PC-3 (cell line): ENCODE results near the gene ALX4. TPM values are rescaled to one million over a fixed set of nuclear protein-coding genes. Genes with fewer than 3 reads are reported as not detected.

Experiments used
- ATAC-seq: fragments of 200-7000 bp; cut with Tn5 transposase; 2 replicates; pipeline ENCODE4 v1.9.1; 2020; ENCODE audit warnings: mild to moderate bottlenecking, moderate library complexity
- BruUV-seq: library from RNA; stranded (reverse); fragments of 400-500 nt; replicated peaks from 2 replicates; lab custom pipeline; 2021; lab: Mats Ljungman, UMichigan
- CTCF ChIA-PET: fragments of 300-600 bp; sonication (Branson Sonifier 250); formaldehyde crosslinking; loops from one replicate; lab custom pipeline; 2022; ENCODE audit warnings: antibody characterized with exemption; lab: Charles Lee
- POLR2A ChIA-PET: fragments of 300-600 bp; sonication (Branson Sonifier 250); formaldehyde crosslinking; loops from one replicate; lab custom pipeline; 2022; ENCODE audit warnings: antibody characterized with exemption; ENCODE audit not compliant: unreplicated experiment; lab: Charles Lee
- DNase-seq: peaks from one replicate; pipeline ENCODE4 v3.0.0-alpha.2; 2015
- H2AFZ ChIP-seq: fragments of 300-600 bp; sonication (generic); 2 replicates; pipeline ENCODE4 v1.6.0; 2016; ENCODE audit warnings: antibody characterized with exemption, low read length
- H3F3A ChIP-seq: fragments of 300-600 bp; sonication (generic); one replicate; pipeline ENCODE4 v1.6.0; 2017; ENCODE audit warnings: antibody characterized with exemption, low read length, control low read depth, mild to moderate bottlenecking; ENCODE audit not compliant: unreplicated experiment
- H3K27ac ChIP-seq: fragments of 300-600 bp; sonication (generic); 2 replicates; pipeline ENCODE4 v1.5.1; 2016; ENCODE audit warnings: mild to moderate bottlenecking, low read length
- H3K27me3 ChIP-seq: fragments of 300-600 bp; sonication (generic); 2 replicates; pipeline ENCODE4 v1.6.1; 2016; ENCODE audit warnings: low read length, mixed read lengths
- H3K36me3 ChIP-seq: fragments of 300-600 bp; sonication (generic); 2 replicates; pipeline ENCODE4 v1.6.1; 2016; ENCODE audit warnings: low read depth, mixed run types, low read length, mixed read lengths
- H3K4me1 ChIP-seq: fragments of 300-600 bp; sonication (generic); 2 replicates; pipeline ENCODE4 v1.5.1; 2016; ENCODE audit warnings: low read length; ENCODE audit not compliant: insufficient read depth
- H3K4me2 ChIP-seq: fragments of 300-600 bp; sonication (generic); 2 replicates; pipeline ENCODE4 v1.6.0; 2016; ENCODE audit warnings: low read length
- H3K4me3 ChIP-seq: fragments of 300-600 bp; sonication (generic); 2 replicates; pipeline ENCODE4 v1.5.1; 2016; ENCODE audit warnings: mild to moderate bottlenecking, low read length, mixed read lengths
- H3K79me2 ChIP-seq: fragments of 300-600 bp; sonication (generic); 2 replicates; pipeline ENCODE4 v1.6.1; 2017; ENCODE audit warnings: low read length, mixed read lengths
- H3K9ac ChIP-seq: fragments of 300-600 bp; sonication (generic); 2 replicates; pipeline ENCODE4 v1.6.0; 2016; ENCODE audit warnings: mild to moderate bottlenecking, low read length
- H3K9me2 ChIP-seq: fragments of 300-600 bp; sonication (generic); replicated peaks from 2 replicates; pipeline ENCODE4 v1.6.1; 2016; ENCODE audit warnings: mixed run types, low read length, mixed read lengths
- H3K9me3 ChIP-seq: fragments of 300-600 bp; sonication (generic); 2 replicates; pipeline ENCODE4 v1.6.1; 2016; ENCODE audit warnings: low read length, mixed read lengths
- H4K20me1 ChIP-seq: fragments of 300-600 bp; sonication (generic); 2 replicates; pipeline ENCODE4 v1.6.1; 2016; ENCODE audit warnings: low read length, mixed read lengths
- EZH2 ChIP-seq: fragments of 300-600 bp; sonication (generic); IDR thresholded peaks from one replicate; pipeline ENCODE4 v1.6.1; 2017; ENCODE audit warnings: antibody characterized with exemption, mild to moderate bottlenecking, low read length; ENCODE audit not compliant: unreplicated experiment
- EZH2phosphoT487 ChIP-seq: fragments of 300-600 bp; sonication (generic); IDR thresholded peaks from 2 replicates; pipeline ENCODE4 v1.6.1; 2018; ENCODE audit warnings: mild to moderate bottlenecking, antibody characterized with exemption, low read length, borderline replicate concordance
- intact Hi-C: fragments of 100-400 bp; cut with micrococcal nuclease; formaldehyde crosslinking; loops from 2 replicates; pipeline ENCODE4 v1.9.0; 2023
- total RNA-seq: library from RNA; depleted of rRNA; stranded (reverse); fragments of >200 nt; gene quantifications from 2 replicates; pipeline ENCODE4 v1.2.3, GENCODE V29; 2014
- TF ChIP-seq, protein P1 (sequence below): fragments of 300-600 bp; sonication (generic); conservative IDR thresholded peaks from 2 replicates; pipeline ENCODE4 v1.5.1; 2017; ENCODE audit warnings: antibody characterized with exemption, low read depth, mild to moderate bottlenecking, low read length

The ALX4 gene
- total RNA-seq, 1 experiment from 2014 or later: not detected

GRCh38 chr11:44312876-44313275, 2.9 kb upstream of the ALX4 start:
- POLR2A ChIA-PET: no interaction called here
- intact Hi-C loops: no loop called here
- CTCF ChIA-PET: no interaction called here
- Histone ChIP-seq H3K27me3 (peaks cover 93% of the 10 kb centered on the region), H3K4me1 (peaks cover 8% of the 10 kb centered on the region), H3K4me2 (no peak overlapping the region), H2AFZ (no peak overlapping the region), H3K4me3 (no peak overlapping the region), H3F3A (no peaks in the 10 kb centered on the region), H3K27ac (no peak overlapping the region), H3K36me3 (no peaks in the 10 kb centered on the region), H4K20me1 (no peaks in the 10 kb centered on the region), H3K9me3 (no peaks in the 10 kb centered on the region), H3K79me2 (no peaks in the 10 kb centered on the region), H3K9me2 (no peaks in the 10 kb centered on the region), H3K9ac (no peak overlapping the region)
- no TSS peak for BruUV-seq
- ATAC-seq: no peak
- TF ChIP-seq EZH2 (no peak), EZH2phosphoT487 (no peak)
- TF ChIP-seq, protein P1, sequence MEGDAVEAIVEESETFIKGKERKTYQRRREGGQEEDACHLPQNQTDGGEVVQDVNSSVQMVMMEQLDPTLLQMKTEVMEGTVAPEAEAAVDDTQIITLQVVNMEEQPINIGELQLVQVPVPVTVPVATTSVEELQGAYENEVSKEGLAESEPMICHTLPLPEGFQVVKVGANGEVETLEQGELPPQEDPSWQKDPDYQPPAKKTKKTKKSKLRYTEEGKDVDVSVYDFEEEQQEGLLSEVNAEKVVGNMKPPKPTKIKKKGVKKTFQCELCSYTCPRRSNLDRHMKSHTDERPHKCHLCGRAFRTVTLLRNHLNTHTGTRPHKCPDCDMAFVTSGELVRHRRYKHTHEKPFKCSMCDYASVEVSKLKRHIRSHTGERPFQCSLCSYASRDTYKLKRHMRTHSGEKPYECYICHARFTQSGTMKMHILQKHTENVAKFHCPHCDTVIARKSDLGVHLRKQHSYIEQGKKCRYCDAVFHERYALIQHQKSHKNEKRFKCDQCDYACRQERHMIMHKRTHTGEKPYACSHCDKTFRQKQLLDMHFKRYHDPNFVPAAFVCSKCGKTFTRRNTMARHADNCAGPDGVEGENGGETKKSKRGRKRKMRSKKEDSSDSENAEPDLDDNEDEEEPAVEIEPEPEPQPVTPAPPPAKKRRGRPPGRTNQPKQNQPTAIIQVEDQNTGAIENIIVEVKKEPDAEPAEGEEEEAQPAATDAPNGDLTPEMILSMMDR: no peak
- DNase-seq: no peak

DNA sequence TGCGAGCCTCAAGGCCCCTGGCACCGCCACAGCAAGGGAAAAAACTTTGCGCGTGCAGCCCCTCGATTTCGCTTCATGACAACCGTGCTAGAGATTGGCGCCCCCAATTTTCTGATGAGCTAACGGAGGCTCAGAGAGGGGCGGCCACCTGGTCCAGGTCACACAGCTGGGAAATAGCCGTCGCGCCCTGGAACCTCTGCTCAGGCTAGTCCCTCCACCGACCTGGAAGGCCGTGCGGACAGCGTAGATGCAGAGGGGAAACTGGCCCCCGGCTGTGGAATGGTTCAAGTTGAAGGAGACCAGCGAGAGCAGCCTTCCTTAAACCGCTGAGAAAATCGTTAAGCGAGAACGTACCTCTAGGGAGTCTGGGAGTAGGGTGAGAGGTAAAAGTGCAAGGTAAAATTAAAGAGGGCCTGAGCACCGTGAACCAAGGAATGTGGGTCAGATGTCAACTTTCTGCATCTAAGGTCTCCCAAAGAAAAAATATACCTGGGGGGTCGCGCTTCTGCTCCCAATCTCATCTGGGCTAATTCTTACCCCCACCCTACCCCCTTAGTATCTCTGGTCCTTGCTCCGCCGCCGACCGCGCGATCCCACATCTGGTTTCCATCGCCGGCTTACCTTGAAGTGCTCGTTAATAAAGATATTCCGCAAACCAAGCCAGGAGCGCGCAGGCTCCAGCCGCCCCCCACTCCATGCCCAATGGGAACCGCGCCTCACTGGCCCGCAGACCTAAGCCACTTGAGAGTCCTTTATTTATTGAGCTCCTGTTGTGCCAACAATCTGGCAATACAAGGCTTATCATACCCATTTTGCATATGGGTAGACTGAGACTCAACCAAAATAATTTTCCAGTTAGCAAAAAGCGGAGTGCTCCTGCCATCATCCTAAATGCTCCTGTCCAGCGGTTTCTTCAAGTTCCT, 1.7 kb upstream of the ALX4 start:
- H3K27ac ChIP-seq: no peak overlapping the region
- ChIA-PET POLR2A (no interaction called here), CTCF (no interaction called here)
- H3K9ac ChIP-seq: no peak overlapping the region
- no peak overlapping the region for H3K4me2 ChIP-seq
- H3K9me2 ChIP-seq: no peaks in the 10 kb centered on the region
- ATAC-seq (no peak), DNase-seq (no peak)
- no peaks in the 10 kb centered on the region for H3K79me2 ChIP-seq
- H2AFZ ChIP-seq: no peak overlapping the region
- H4K20me1 ChIP-seq: no peaks in the 10 kb centered on the region
- H3K9me3 ChIP-seq: no peaks in the 10 kb centered on the region
- peaks cover 4% of the 10 kb centered on the region; the same call in 1 of the 2 replicates for H3K4me1 ChIP-seq
- H3K27me3 ChIP-seq: peaks cover 80% of the 10 kb centered on the region
- no peaks in the 10 kb centered on the region for H3F3A ChIP-seq
- BruUV-seq: no TSS peak
- no peaks in the 10 kb centered on the region for H3K36me3 ChIP-seq
- intact Hi-C loops: no loop called here
- no peak overlapping the region for H3K4me3 ChIP-seq
- no peak for TF ChIP-seq EZH2phosphoT487
- TF ChIP-seq, protein P1: no peak
- TF ChIP-seq EZH2: no peak
